NCI-H446 treated with DMSO at 0.1 percent for 48 hours (cell line): ENCODE results near the gene DYNC1LI1.

ENCODE experiments used
- DNase-seq: peaks from one replicate; lab custom pipeline; 2025; lab: John Stamatoyannopoulos, UW

The DYNC1LI1 gene

DNA sequence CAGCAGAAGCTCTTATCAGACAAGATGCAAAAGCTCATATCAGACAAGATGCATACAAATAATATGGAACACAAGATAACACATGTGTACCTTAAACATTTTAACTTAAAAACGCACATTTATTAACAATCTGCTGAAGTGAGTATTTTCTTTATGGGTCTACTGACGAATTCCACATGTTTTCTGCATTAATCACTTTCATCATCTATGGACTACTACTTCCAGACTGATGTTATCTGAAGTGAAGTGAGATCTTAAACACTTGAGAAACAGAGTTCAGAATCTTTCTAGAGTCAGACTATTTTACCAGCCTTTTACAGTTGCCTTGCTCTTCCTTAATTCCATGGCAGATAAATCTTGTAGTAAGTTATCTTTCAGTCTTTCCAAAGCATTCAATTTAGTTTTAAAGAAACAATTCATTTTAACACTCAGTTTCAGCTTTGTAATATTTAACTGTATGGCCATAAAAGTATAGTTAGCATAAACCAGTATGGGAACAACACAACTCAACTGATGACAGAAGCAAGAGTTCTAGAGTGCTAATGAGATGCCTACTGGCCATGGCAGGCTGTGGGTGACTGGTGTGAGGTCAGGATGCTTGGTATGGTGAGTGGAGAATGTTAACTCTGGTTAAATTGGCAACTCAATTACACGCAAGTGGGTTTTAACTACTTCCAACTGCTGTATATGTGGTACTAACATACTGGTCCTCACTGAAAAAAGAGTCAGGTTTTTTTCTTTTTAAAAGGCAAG lies 77.8 kb downstream of the DYNC1LI1 start:
- DNase-seq, result no peak

DNA sequence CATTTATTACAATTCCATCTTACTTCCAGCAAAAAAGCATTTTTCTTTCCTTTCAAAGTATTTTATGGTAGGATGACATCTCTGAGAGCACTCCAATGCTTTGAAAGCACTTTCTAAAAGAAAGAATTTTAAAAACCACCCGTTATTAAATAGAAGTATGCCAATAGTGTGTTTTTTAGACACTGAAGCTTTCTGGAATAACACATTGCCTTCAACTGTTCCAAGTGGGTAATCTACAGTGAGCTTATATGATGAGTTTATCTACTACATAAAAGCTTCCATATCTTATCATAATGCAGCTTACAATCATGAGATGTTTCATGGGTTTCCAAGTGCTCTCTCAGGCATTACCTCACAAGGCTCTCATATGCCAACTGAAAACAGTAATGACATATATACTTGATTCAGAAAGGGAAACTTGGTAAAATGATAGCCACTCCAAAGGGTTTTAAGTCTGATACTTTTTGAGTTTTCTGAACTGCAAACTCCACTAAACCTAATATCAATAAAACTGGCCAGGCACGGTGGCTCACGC lies 82.1 kb downstream of the DYNC1LI1 start:
- DNase-seq, result no peak

DNA sequence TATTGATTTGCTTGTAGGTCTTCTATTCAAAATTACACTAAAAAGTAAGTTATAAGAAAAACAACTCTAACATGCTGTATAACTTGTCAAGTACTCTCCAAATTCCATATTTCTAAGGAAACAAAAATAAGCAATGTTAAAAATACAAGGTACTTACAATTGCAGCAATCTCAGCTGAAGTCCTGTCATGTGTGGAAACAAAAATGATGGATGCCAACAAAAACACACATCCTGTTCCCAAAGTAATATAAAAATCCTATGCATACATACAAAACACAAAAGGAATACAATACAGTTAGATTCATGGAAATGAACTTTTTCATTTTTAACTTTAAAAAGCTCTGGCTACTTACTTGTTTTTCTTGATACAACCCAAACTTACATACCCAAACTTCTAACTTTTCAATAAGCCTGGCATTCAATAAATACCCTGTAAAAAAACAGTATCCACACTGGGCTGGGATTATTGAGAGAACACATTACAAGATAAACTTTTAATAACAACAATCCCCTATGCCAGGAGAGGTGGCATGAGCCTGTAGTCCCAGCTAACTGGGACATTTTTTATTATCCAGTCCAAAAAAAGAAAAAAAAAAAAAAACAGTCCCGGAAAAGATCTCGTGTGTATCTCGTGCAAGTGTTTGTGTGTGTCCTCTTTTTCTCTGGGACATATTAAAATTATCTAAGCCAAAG lies 82.7 kb downstream of the DYNC1LI1 start:
- DNase-seq, result no peak

DNA sequence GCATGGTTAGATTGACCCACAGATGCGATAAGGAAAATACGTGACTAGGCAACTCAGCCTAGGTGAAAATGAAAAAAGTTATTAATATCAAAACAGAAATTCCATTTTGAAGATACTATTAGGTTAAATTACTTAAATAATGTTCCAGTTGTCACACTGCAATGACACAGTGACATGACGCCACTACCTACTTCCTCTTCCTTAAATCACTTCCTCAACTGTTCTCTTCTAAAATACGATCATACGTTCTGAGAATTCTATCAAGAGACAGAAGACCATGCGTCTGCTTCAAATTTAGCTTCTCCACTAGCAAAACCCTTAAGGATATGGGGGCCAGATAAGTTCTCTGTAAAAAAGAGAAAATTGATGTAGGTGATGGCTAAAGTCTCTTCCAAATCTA lies 86.2 kb downstream of the DYNC1LI1 start:
- DNase-seq, result no peak

DNA sequence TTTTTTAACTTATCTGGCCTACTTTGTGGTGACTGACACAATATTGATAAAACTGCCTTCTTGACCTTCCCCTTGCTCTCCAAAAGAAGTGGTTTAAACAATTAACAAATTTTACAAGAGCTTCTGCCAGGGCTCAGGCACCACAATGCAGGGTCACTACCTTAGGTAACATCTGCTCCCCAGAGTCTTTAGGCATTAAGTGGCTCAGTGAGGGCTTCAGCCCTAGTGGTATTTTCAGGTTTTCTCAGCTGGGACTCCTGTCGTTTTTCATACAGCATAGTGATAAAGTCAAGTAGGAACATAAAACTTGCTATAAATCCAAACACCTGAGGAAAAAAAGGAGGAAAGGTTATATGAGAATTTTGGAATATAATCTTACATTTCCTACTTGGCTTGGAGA lies 86.9 kb downstream of the DYNC1LI1 start:
- no peak for DNase-seq

DNA sequence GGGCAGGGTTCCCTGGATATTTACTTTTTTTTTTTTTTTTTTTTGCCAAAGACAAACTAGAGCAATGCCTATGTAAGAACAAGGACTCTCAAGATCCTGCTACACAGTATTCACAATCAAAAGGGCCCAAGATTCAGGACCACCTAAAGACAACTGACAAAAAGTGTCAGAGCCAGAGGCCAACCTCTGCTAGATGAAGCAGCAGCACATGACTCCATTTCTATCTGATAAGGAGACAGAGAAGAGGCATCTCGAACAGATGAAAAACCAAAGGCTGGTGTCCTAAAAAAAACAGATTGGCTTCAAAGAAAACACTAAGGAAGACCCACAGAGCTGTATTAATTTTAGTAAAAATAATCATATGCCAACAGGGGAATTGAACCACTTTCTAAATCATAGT lies 88.0 kb downstream of the DYNC1LI1 start:
- DNase-seq, result no peak

DNA sequence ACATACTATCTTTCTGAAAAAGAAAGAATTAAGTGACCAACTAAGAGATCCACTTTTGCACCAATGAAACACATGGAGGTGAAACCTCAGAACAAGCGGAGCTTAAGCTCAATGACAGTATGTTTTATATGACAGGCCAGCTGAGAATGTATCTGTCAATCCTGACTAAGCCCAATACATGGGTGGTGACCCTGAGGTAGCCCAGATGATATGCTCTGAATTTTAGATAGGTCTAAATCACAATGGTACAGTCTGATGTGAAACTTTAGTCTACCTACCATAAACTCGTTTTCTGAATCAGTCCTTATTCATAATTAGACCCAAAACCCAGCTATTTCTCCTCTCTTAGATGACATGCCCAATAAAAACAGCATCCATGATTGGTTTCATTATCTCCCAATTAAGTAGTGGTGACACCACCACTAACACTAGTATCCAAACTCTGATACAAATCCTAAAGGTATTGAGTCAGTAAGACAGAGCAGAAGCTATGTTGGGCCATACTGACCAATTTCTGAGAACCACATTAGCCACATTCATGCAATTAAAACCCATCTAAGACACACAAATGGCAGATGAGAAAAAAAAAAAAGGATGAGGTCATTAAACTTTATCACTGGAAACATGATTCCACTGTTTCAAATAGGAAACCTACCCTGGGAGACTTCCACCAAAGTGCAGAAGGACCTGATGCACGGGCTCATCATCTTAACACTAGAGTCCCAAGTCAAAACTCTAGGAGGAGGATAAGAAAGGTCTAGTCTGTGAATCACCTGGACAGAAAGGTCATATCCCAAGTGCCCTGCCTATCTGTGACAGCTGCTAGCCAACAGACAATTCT lies 88.6 kb downstream of the DYNC1LI1 start:
- DNase-seq, result no peak

DNA sequence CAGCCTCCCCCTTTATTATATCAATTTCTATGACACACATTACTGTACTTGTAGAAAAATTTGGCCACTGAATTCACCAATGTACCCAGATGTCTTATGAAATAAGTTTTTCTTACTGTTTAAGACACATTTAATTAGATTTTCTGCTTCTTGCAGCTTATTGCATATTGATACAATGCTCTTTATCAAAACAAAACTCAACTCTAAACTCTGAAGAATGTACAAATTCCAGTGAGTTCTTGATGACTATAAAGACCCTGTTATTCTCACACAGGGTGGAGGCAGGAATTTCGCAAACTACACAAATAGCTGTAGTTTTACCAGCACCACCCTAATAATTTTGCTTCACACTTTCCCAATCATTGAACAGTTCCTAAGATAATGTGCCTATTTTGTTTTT lies 90.1 kb downstream of the DYNC1LI1 start:
- no peak for DNase-seq
